Endothelial cell of coronary artery (primary cell): Measurements from ENCODE around the gene HAUS3. TPM values are rescaled to one million over a fixed set of nuclear protein-coding genes. Genes with fewer than 3 reads are reported as not detected.

ENCODE experiments used
- total RNA-seq: library from RNA; depleted of rRNA; stranded (reverse); fragments of >200 nt; gene quantifications from 2 replicates; pipeline ENCODE4 v1.2.3, GENCODE V29; 2014

HAUS3 gene
- total RNA-seq, result 8.9 and 10.4 TPM in 2 replicates

GRCh38 chr4:2241410-2242353 is at the start of gene HAUS3, which contains the start of gene POLN:
Gene HAUS3, minus strand, starts transcription at chr4:2242121. Its CDS starts 1,175 bp downstream, at chr4:2240946.
Gene POLN, minus strand, starts transcription at chr4:2242121. Its CDS starts 12,890 bp downstream, at chr4:2229231.

GRCh38 chr4:2261853-2262144 is 19.9 kb upstream of the HAUS3 start, which contains the start of gene MXD4:
Gene MXD4, minus strand, starts transcription at chr4:2262109. Its CDS starts 129 bp downstream, at chr4:2261980.

Other genes starting within 250 kb of the HAUS3 start
- gene NELFA, start 233.1 kb downstream of the HAUS3 start, total RNA-seq, result 13.0 and 16.1 TPM in 2 replicates
- gene NAT8L, start 182.8 kb downstream of the HAUS3 start, total RNA-seq, result 0.09 and 0.38 TPM in 2 replicates
- gene POLN, start within 50 bp of the HAUS3 start, total RNA-seq, result 3.1 and 5.9 TPM in 2 replicates
- gene MXD4, start 20.0 kb upstream of the HAUS3 start, total RNA-seq, result 70.3 and 94.7 TPM in 2 replicates
- gene ZFYVE28, start 176.5 kb upstream of the HAUS3 start, total RNA-seq, result 4.0 and 12.3 TPM in 2 replicates
- under 0.01 and 0.09 TPM in 2 replicates for gene CFAP99, start 176.8 kb upstream of the HAUS3 start, total RNA-seq
- gene RNF4, start 227.0 kb upstream of the HAUS3 start, total RNA-seq, result 44.1 and 54.0 TPM in 2 replicates